Myocyte (in vitro differentiated cells): ENCODE results near the gene HLF. TPM values are rescaled to one million over a fixed set of nuclear protein-coding genes. Genes with fewer than 3 reads are reported as not detected.
A peak's percentile ranks its signal among the peaks of the same experiment; 100 is the strongest.

Source experiments
- DNase-seq: peaks from one replicate; pipeline ENCODE4 v3.0.0-alpha.2; 2012; ENCODE audit warnings: low read depth
- polyA plus RNA-seq: library from polyadenylated mRNA; unstranded; fragments of >200 nt; gene quantifications from one replicate; pipeline ENCODE4 v1.2.1, GENCODE V29; 2012; ENCODE audit warnings: missing spikeins
- total RNA-seq: library from RNA; depleted of rRNA; stranded (reverse); fragments of >200 nt; gene quantifications from 2 replicates; pipeline ENCODE4 v1.2.3, GENCODE V29; 2014

The HLF gene, protein sequence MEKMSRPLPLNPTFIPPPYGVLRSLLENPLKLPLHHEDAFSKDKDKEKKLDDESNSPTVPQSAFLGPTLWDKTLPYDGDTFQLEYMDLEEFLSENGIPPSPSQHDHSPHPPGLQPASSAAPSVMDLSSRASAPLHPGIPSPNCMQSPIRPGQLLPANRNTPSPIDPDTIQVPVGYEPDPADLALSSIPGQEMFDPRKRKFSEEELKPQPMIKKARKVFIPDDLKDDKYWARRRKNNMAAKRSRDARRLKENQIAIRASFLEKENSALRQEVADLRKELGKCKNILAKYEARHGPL
- 0.37 and 0.88 TPM in 2 replicates for total RNA-seq
- 0.25 TPM for polyA plus RNA-seq

DNA sequence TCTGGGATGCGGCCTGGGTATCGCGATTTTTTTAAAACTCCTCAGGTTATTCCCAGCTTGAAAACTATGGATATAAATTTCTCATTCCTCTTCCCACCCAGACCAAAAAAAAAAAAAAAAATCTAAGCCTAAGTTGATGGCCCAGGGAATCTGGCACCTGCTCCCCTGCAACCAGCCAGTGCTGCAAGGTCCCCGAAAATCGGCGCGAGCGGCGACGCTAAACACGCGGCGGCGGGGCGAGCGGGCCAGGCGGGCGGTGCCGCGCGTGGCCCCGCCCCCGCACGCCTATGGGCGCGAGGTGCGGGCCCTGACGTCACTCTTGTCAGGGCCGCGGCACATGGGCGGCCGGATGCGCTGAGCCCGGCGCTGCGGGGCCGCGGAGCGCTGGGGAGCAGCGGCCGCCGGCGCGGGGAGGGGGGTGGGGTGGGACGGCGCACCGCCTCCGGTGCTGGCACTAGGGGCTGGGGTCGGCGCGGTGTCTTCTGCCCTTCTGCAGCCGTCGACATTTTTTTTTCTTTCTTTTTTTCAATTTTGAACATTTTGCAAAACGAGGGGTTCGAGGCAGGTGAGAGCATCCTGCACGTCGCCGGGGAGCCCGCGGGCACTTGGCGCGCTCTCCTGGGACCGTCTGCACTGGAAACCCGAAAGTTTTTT is at the start of gene HLF:
HLF (plus strand) TSS at position 316 of the 654 bp plus-strand sequence. CDS start 525 bp downstream, outside the sequence.
- DNase-seq, result peak; percentile 81

GRCh38 chr17:55215711-55216110 is 49.0 kb upstream of the HLF start:
- DNase-seq, result no peak

GRCh38 chr17:55216888-55217287 is 47.9 kb upstream of the HLF start:
- no peak for DNase-seq

- peak; percentile 22 for DNase-seq
These were observed 45.3 kb upstream of the HLF start for GRCh38 chr17:55219459-55219858.

DNA sequence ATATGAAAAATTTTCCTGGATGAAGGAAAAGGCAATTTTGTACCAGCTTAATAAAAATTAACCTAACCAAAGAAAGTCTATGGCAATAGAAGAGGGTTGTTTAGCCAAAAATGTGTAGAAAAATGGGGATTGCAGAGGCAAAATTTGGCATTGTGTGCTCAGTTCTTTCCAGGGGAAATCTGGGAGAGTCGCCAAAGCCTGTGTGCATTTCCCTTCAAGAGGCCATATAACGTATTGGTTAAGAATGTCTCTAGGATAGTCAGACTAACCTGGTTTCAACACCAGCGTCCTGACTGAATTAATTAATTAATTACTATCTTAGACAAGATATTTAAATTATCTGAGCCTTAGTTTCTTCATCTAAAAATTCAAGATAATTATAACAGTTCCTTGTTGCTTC is 44.8 kb upstream of the HLF start:
- DNase-seq, result no peak

DNA sequence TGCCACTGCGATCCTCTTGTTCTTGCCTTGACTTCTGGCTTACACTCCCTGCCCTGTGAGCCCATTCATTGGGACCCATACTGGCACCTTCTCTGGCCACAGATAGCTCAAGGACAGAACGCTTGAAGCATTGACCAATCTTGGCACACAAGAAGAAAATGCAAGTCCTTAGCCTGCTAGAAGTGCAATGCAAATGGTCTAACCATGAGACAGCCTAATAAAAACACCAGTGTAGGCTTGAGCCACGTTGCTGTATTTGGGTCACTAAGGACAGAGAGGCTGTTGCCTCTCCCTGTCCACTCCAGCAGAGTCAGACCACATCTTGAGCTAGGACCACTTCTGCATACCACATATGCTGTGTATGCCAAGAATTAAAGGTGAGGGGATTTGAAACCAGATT is 41.2 kb upstream of the HLF start:
- DNase-seq, result no peak

- DNase-seq, result no peak
These were observed 40.0 kb upstream of the HLF start for GRCh38 chr17:55224746-55225145.

- no peak for DNase-seq
These were observed 39.5 kb upstream of the HLF start for GRCh38 chr17:55225237-55225636.

DNA sequence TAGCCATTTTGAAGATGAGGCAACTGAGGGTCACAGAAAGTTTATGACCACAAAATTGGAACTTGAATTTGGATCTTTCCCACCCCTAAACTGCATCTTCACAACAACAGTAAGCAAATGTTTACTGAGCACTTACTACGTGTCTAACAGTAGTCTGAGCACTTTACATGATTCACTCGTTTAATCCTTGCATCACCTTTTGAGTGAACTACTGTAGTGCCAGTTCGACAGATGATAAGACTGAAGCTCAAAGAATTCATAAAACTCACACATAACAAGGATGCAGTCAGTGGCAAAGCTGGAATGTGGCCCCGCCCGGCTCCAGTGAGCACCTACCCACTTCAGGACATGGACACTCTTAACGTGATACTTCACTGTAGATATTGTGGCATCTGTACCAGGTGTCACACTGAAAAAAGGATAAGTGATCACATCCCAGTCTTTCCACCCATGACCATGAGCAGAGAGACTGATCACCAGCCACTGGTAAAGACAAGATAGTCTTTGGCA is 36.0 kb upstream of the HLF start:
- DNase-seq, result no peak

DNA sequence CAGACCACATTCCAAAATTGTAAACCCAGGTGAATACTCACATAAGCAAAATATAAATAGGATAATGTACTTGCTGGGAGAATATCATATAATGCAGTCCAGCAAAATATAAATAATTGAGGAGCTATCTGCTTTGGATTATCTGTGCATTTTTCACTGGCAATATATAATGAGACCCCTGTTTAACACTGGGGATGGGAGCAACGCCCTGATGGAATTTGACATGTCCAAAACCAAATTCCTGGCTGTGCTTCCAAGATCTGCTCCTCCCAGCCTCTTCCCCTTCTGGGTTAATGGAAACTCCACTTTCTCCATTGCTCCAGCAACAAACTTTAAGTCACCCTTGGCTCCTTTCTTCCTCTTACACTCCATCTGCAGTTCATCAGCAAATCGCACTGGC is 35.5 kb upstream of the HLF start:
- no peak for DNase-seq

GRCh38 chr17:55230716-55231115 is 34.0 kb upstream of the HLF start:
- no peak for DNase-seq

GRCh38 chr17:55233840-55234239 is 30.9 kb upstream of the HLF start:
- DNase-seq, result no peak

GRCh38 chr17:55236316-55236715 is 28.4 kb upstream of the HLF start:
- no peak for DNase-seq

DNA sequence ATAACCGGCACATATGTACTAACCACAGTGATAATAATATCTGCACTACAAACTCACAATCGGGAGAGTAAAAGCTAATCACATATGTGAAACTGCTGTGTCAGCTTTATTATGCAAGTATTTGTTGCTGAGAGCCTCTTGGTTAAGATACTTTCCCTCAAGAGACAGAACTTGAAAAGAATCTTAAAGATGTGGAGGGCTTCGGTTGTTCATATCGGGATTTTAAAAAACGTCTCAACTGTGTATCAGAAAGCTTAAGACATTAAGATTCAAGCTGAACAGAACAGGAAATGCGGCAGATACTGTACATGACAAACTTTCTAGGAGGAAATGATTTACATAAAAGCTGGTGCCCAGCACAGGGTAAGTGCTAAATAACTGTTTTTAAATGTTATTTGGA is 27.5 kb upstream of the HLF start:
- DNase-seq, result no peak

GRCh38 chr17:55237841-55238178 is 26.9 kb upstream of the HLF start:
- no peak for DNase-seq

DNA sequence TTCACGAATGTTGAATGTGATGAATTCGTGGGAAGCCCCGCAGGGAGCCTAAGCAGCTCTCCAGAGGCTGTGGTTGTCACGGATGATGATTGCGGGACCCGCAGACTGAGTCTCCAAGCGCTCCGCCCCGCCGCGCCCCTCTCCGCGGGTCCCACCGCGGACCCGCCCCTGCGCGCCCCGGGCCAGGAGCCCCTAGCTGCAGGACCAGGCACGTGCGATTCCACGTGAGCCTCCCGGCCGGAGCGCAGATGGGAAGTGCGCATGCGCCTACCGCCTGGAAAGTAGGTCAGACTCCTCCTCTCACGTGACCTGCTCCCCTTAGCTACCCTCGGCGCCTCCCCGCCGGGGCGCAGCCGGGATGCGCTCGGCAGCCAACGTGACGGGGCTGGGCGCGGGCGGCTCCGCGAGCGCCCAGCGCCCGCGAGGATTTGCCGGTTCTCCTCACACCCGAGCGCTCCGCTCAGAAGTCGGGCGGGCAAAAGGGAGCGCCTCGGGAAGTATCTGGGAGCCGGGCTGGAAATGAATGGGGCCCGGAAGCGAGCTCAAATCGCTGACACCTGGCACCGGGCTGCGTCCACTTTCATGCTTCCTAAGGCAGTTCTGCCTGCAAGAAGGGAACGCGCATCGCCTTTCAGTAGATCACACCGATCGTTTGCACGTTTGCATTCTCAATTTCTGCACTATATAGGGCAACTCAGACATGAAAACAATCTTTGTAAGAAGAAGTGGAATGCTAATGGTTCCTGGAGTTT is 26.4 kb upstream of the HLF start:
- DNase-seq, result peak; percentile 94

GRCh38 chr17:55238931-55239297 is 25.8 kb upstream of the HLF start:
- DNase-seq, result no peak

DNA sequence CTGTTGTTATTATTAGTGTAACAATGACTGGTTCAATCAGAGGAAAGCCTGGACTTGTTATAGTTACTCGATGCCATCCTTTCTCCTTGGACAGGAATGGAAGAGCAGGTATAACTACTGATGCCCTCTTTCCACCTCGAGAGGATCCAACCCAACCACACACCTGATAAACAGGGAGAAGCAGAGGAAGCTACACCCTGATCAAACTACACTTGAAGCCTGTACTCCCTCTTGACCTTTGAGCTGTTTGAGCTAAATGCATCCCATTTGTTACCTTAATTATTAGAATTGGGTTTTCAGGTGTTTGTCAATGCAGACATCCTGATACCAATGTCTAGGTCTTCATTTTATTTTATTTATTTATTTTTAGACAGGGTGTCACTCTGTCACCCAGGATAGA is 23.7 kb upstream of the HLF start:
- no peak for DNase-seq

GRCh38 chr17:55242476-55242875 is 22.3 kb upstream of the HLF start:
- peak; percentile 64 for DNase-seq

GRCh38 chr17:55245986-55246385 is 18.8 kb upstream of the HLF start:
- DNase-seq, result no peak

DNA sequence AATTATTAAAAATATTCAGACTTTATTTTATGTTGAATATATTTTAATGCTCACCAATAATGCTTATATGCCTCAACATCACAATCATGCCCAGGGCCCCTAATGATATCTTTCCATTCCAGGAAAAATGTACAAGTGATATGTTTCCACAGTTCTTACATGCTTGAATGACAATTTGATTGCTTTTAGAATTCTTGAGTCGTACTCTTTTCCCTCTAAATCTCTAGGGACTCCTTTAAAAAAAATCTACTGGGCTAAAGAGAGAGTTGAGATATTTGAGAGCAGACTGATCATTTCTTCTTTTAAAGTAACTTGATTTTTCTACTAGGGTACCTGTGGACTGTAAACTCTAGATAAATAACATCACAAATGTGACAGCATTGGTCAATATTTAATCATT is 18.2 kb upstream of the HLF start:
- DNase-seq, result no peak

DNA sequence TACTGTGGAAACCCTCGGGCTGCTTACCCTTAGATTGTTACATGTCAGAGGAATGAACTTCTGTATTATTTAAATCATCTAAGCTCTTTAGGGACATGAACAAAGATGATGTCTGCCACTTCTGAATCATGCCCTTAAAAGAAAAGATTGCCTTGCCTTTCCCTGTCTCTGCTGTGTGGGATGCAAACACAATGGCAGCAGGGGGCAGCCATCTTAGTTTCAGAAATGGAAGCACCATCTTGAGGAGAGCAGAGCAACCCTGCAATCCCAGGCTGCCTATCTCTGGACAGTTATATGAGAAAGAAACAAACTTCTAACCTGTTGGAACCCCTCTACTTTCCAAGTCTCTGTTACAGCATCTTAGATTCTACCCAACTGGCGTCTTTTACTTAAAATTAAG is 16.7 kb upstream of the HLF start:
- DNase-seq, result no peak
